Activated T-helper 17 cell treated with anti-CD3 and anti-CD28 coated beads, Interleukin-2, amount 50 U/mL, for 72 hours (primary cell): ENCODE data around the gene SERPINA12. TPM values are rescaled to one million over a fixed set of nuclear protein-coding genes. Genes with fewer than 3 reads are reported as not detected.
"Not testable (repeated sequence)": the region's sequence is repeated elsewhere in the genome, so short reads cannot be mapped to it uniquely, and the experiment has no call there.

Experiments used
- ATAC-seq: fragments of 150-1000 bp; cut with Tn5 transposase; replicated peaks from 2 replicates; pipeline ENCODE4 v1.10.0; 2021; ENCODE audit warnings: mild to moderate bottlenecking, moderate library complexity
- H3K27ac Mint-ChIP-seq: one replicate; pipeline ENCODE4 v1.8.0; 2022; ENCODE audit warnings: mixed read lengths
- H3K27me3 Mint-ChIP-seq: one replicate; pipeline ENCODE4 v1.8.0; 2022; ENCODE audit warnings: mixed read lengths
- H3K36me3 Mint-ChIP-seq: one replicate; pipeline ENCODE4 v1.8.0; 2022; ENCODE audit warnings: low read depth, mild to moderate bottlenecking, mixed read lengths
- H3K4me1 Mint-ChIP-seq: one replicate; pipeline ENCODE4 v1.8.0; 2022; ENCODE audit warnings: mixed read lengths
- H3K4me3 Mint-ChIP-seq: one replicate; pipeline ENCODE4 v1.8.0; 2022; ENCODE audit warnings: mild to moderate bottlenecking, mixed read lengths
- H3K9me3 Mint-ChIP-seq: one replicate; pipeline ENCODE4 v1.8.0; 2022; ENCODE audit warnings: mixed read lengths
- total RNA-seq, 2 donors: library from RNA; stranded (reverse); gene quantifications; one replicate each; pipeline ENCODE4 v1.2.3, GENCODE V29; 2022

Gene SERPINA12
- total RNA-seq, 2 donors from 2014 or later: not detected

GRCh38 chr14:94517641-94518257 is 8.5 kb upstream of the SERPINA12 start:
- no peaks in the 10 kb centered on the region for H3K4me1 Mint-ChIP-seq
- ATAC-seq: no peak
- H3K36me3 Mint-ChIP-seq: no peaks in the 10 kb centered on the region
- no peak overlapping the region for H3K27ac Mint-ChIP-seq
- H3K9me3 Mint-ChIP-seq: peaks cover 4% of the 10 kb centered on the region
- no peak overlapping the region for H3K4me3 Mint-ChIP-seq
- H3K27me3 Mint-ChIP-seq: peaks cover 3% of the 10 kb centered on the region

GRCh38 chr14:94517248-94517640 is 8.0 kb upstream of the SERPINA12 start:
- no peaks in the 10 kb centered on the region for H3K4me1 Mint-ChIP-seq
- ATAC-seq: no peak
- peaks cover 4% of the 10 kb centered on the region for H3K9me3 Mint-ChIP-seq
- H3K27me3 Mint-ChIP-seq: peaks cover 3% of the 10 kb centered on the region
- H3K27ac Mint-ChIP-seq: no peak overlapping the region
- H3K4me3 Mint-ChIP-seq: no peak overlapping the region
- H3K36me3 Mint-ChIP-seq: no peaks in the 10 kb centered on the region

GRCh38 chr14:94515856-94516255 is 6.6 kb upstream of the SERPINA12 start:
- peaks cover 3% of the 10 kb centered on the region for H3K27me3 Mint-ChIP-seq
- H3K4me3 Mint-ChIP-seq: no peak overlapping the region
- H3K9me3 Mint-ChIP-seq: peaks cover 4% of the 10 kb centered on the region
- H3K4me1 Mint-ChIP-seq: no peaks in the 10 kb centered on the region
- no peaks in the 10 kb centered on the region for H3K36me3 Mint-ChIP-seq
- no peak for ATAC-seq
- H3K27ac Mint-ChIP-seq: no peak overlapping the region

GRCh38 chr14:94515426-94515825 is 6.2 kb upstream of the SERPINA12 start:
- no peak overlapping the region for H3K4me3 Mint-ChIP-seq
- H3K36me3 Mint-ChIP-seq: no peaks in the 10 kb centered on the region
- H3K9me3 Mint-ChIP-seq: peaks cover 4% of the 10 kb centered on the region
- H3K4me1 Mint-ChIP-seq: no peaks in the 10 kb centered on the region
- H3K27ac Mint-ChIP-seq: no peak overlapping the region
- ATAC-seq: no peak
- H3K27me3 Mint-ChIP-seq: peaks cover 3% of the 10 kb centered on the region

- Mint-ChIP-seq H3K36me3 (no peaks in the 10 kb centered on the region), H3K4me1 (no peaks in the 10 kb centered on the region), H3K27me3 (peaks cover 3% of the 10 kb centered on the region), H3K4me3 (no peak overlapping the region), H3K9me3 (peaks cover 1% of the 10 kb centered on the region), H3K27ac (no peak overlapping the region)
- ATAC-seq: no peak
Measured at GRCh38 chr14:94514351-94514750, 5.1 kb upstream of the SERPINA12 start.

- not testable (repeated sequence) for ATAC-seq, H3K27me3 Mint-ChIP-seq, H3K4me3 Mint-ChIP-seq, H3K9me3 Mint-ChIP-seq, H3K4me1 Mint-ChIP-seq, H3K27ac Mint-ChIP-seq, H3K36me3 Mint-ChIP-seq
Measured at GRCh38 chr14:94510481-94510880, 1.2 kb upstream of the SERPINA12 start.

- no peak overlapping the region for H3K27ac Mint-ChIP-seq
- no peaks in the 10 kb centered on the region for H3K4me1 Mint-ChIP-seq
- no peak overlapping the region for H3K4me3 Mint-ChIP-seq
- ATAC-seq: no peak
- H3K36me3 Mint-ChIP-seq: no peaks in the 10 kb centered on the region
- H3K27me3 Mint-ChIP-seq: peaks cover 16% of the 10 kb centered on the region
- H3K9me3 Mint-ChIP-seq: no peaks in the 10 kb centered on the region
Measured at GRCh38 chr14:94505641-94506040, 3.6 kb downstream of the SERPINA12 start.

- ATAC-seq: no peak
- H3K4me1 Mint-ChIP-seq: no peaks in the 10 kb centered on the region
- no peak overlapping the region for H3K4me3 Mint-ChIP-seq
- peaks cover 18% of the 10 kb centered on the region for H3K27me3 Mint-ChIP-seq
- no peaks in the 10 kb centered on the region for H3K9me3 Mint-ChIP-seq
- H3K27ac Mint-ChIP-seq: no peak overlapping the region
- no peaks in the 10 kb centered on the region for H3K36me3 Mint-ChIP-seq
Measured at GRCh38 chr14:94505206-94505605, 4.1 kb downstream of the SERPINA12 start.

GRCh38 chr14:94501588-94502516 is 7.4 kb downstream of the SERPINA12 start:
- Mint-ChIP-seq H3K27me3 (peaks cover 23% of the 10 kb centered on the region), H3K4me1 (no peaks in the 10 kb centered on the region), H3K9me3 (no peaks in the 10 kb centered on the region), H3K27ac (no peak overlapping the region), H3K36me3 (no peaks in the 10 kb centered on the region), H3K4me3 (no peak overlapping the region)
- no peak for ATAC-seq

- no peak overlapping the region for H3K27ac Mint-ChIP-seq
- peaks cover 21% of the 10 kb centered on the region for H3K27me3 Mint-ChIP-seq
- no peak overlapping the region for H3K4me3 Mint-ChIP-seq
Measured at GRCh38 chr14:94500264-94500663, 9.0 kb downstream of the SERPINA12 start.

GRCh38 chr14:94499673-94500072 is 9.6 kb downstream of the SERPINA12 start:
- Mint-ChIP-seq H3K27me3 (peaks cover 17% of the 10 kb centered on the region), H3K4me1 (no peaks in the 10 kb centered on the region), H3K36me3 (no peaks in the 10 kb centered on the region), H3K4me3 (no peak overlapping the region), H3K9me3 (no peaks in the 10 kb centered on the region), H3K27ac (no peak overlapping the region)
- ATAC-seq: no peak

More at GRCh38 chr14:94500264-94500663, 9.0 kb downstream of the SERPINA12 start:
- H3K36me3 Mint-ChIP-seq: no peaks in the 10 kb centered on the region
- no peaks in the 10 kb centered on the region for H3K4me1 Mint-ChIP-seq
- no peaks in the 10 kb centered on the region for H3K9me3 Mint-ChIP-seq
- no peak for ATAC-seq

- Mint-ChIP-seq H3K36me3 (no peaks in the 10 kb centered on the region), H3K4me1 (no peaks in the 10 kb centered on the region), H3K27me3 (peaks cover 15% of the 10 kb centered on the region), H3K27ac (no peak overlapping the region), H3K9me3 (no peaks in the 10 kb centered on the region), H3K4me3 (no peak overlapping the region)
- ATAC-seq: no peak
Measured at GRCh38 chr14:94498215-94498614, 11.1 kb downstream of the SERPINA12 start.

- Mint-ChIP-seq H3K4me1 (no peaks in the 10 kb centered on the region), H3K27ac (no peak overlapping the region), H3K36me3 (no peaks in the 10 kb centered on the region), H3K4me3 (no peak overlapping the region), H3K9me3 (no peaks in the 10 kb centered on the region), H3K27me3 (no peaks in the 10 kb centered on the region)
- ATAC-seq: peak; percentile 84
Measured at GRCh38 chr14:94494085-94494484, 15.2 kb downstream of the SERPINA12 start.

GRCh38 chr14:94491511-94491910 is 17.8 kb downstream of the SERPINA12 start:
- Mint-ChIP-seq H3K4me1 (no peaks in the 10 kb centered on the region), H3K27me3 (no peaks in the 10 kb centered on the region), H3K4me3 (no peak overlapping the region), H3K27ac (no peak overlapping the region), H3K36me3 (no peaks in the 10 kb centered on the region), H3K9me3 (no peaks in the 10 kb centered on the region)
- no peak for ATAC-seq

- Mint-ChIP-seq H3K36me3 (no peaks in the 10 kb centered on the region), H3K4me3 (no peak overlapping the region), H3K27me3 (no peaks in the 10 kb centered on the region), H3K4me1 (peaks cover 6% of the 10 kb centered on the region), H3K27ac (peak overlapping the region; percentile 32), H3K9me3 (no peaks in the 10 kb centered on the region)
- ATAC-seq: no peak
Measured at GRCh38 chr14:94489336-94489735, 19.9 kb downstream of the SERPINA12 start.
